Trophoblast cell (in vitro differentiated cells and primary cell): Measurements from ENCODE around the gene CELF4.

ENCODE experiments used
- DNase-seq, 2 donors: peaks; one replicate each; pipeline ENCODE4 v3.0.0-alpha.2; 2016
- H2AFZ ChIP-seq: 2 replicates; pipeline ENCODE4 v1.6.1; 2013; ENCODE audit warnings: low read length, moderate library complexity, mild to moderate bottlenecking; ENCODE audit not compliant: insufficient read depth, poor library complexity
- H2AK5ac ChIP-seq: 2 replicates; pipeline ENCODE4 v1.6.1; 2013; ENCODE audit warnings: mild to moderate bottlenecking, low read length
- H2BK120ac ChIP-seq: 2 replicates; pipeline ENCODE4 v1.6.1; 2013; ENCODE audit warnings: low read length, mild to moderate bottlenecking, moderate library complexity; ENCODE audit not compliant: insufficient read depth, poor library complexity
- H2BK12ac ChIP-seq: 2 replicates; pipeline ENCODE4 v1.6.1; 2013; ENCODE audit warnings: mild to moderate bottlenecking, low read length, moderate library complexity
- H2BK5ac ChIP-seq: 2 replicates; pipeline ENCODE4 v1.6.1; 2013; ENCODE audit warnings: low read length, low read depth, moderate library complexity, mild to moderate bottlenecking; ENCODE audit not compliant: poor library complexity
- H3K14ac ChIP-seq: 2 replicates; pipeline ENCODE4 v1.6.1; 2013; ENCODE audit warnings: mild to moderate bottlenecking, low read length
- H3K18ac ChIP-seq: 2 replicates; pipeline ENCODE4 v1.6.1; 2013; ENCODE audit warnings: mild to moderate bottlenecking, low read length
- H3K23ac ChIP-seq: 2 replicates; pipeline ENCODE4 v1.6.1; 2013; ENCODE audit warnings: low read length
- H3K27ac ChIP-seq: 2 replicates; pipeline ENCODE4 v1.5.1; 2013; ENCODE audit warnings: low read depth, mild to moderate bottlenecking, inconsistent platforms, low read length, moderate library complexity
- H3K27me3 ChIP-seq: 2 replicates; pipeline ENCODE4 v1.6.1; 2013; ENCODE audit warnings: inconsistent platforms, mild to moderate bottlenecking, low read length, moderate library complexity; ENCODE audit not compliant: insufficient read depth
- H3K36me3 ChIP-seq, 2 experiments: 1 replicate in 1 of 2; 2 replicates in 1 of 2; pipeline ENCODE4 v1.6.1; 2013; ENCODE audit warnings: low read length in 2 of 2, mild to moderate bottlenecking in 2 of 2, moderate library complexity in 1 of 2; ENCODE audit not compliant: insufficient read depth in 2 of 2, control insufficient read depth in 1 of 2
- H3K4ac ChIP-seq: 2 replicates; pipeline ENCODE4 v1.6.1; 2013; ENCODE audit warnings: low read depth, mild to moderate bottlenecking, low read length, moderate library complexity
- H3K4me1 ChIP-seq, 2 experiments: 1 replicate in 1 of 2; 2 replicates in 1 of 2; pipeline ENCODE4 v1.6.1; 2013; ENCODE audit warnings: low read length in 2 of 2, mild to moderate bottlenecking in 2 of 2, moderate library complexity in 1 of 2; ENCODE audit not compliant: insufficient read depth in 2 of 2, control insufficient read depth in 1 of 2
- H3K4me2 ChIP-seq: 2 replicates; pipeline ENCODE4 v1.6.1; 2013; ENCODE audit warnings: inconsistent platforms, mild to moderate bottlenecking, low read length, moderate library complexity
- H3K4me3 ChIP-seq: 2 replicates; pipeline ENCODE4 v1.5.1; 2013; ENCODE audit warnings: mild to moderate bottlenecking, low read depth, low read length, inconsistent platforms
- H3K79me1 ChIP-seq: one replicate; pipeline ENCODE4 v1.6.1; 2013; ENCODE audit warnings: low read length
- H3K79me2 ChIP-seq: 2 replicates; pipeline ENCODE4 v1.6.1; 2013; ENCODE audit warnings: low read length, mild to moderate bottlenecking; ENCODE audit not compliant: control insufficient read depth, insufficient read depth, poor library complexity
- H3K9ac ChIP-seq: 2 replicates; pipeline ENCODE4 v1.6.1; 2013; ENCODE audit warnings: mild to moderate bottlenecking, low read length
- H3K9me3 ChIP-seq: 2 replicates; pipeline ENCODE4 v1.6.1; 2013; ENCODE audit warnings: low read depth, mild to moderate bottlenecking, control low read depth, inconsistent platforms, low read length; ENCODE audit not compliant: insufficient read depth
- H4K12ac ChIP-seq: 2 replicates; pipeline ENCODE4 v1.6.1; 2013; ENCODE audit warnings: low read depth, mild to moderate bottlenecking, low read length, moderate library complexity
- H4K8ac ChIP-seq: 2 replicates; pipeline ENCODE4 v1.6.1; 2013; ENCODE audit warnings: low read depth, mild to moderate bottlenecking, low read length, moderate library complexity
- H4K91ac ChIP-seq: one replicate; pipeline ENCODE4 v1.6.1; 2013; ENCODE audit warnings: low read depth, mild to moderate bottlenecking, low read length, moderate library complexity
- WGBS: extraction: QIAGEN DNeasy Blood & Tissue Kit; methylation state at CpG from one replicate; pipeline ENCODE4 v1.1.7; 2013; ENCODE audit warnings: missing lambda C conversion rate; ENCODE audit not compliant: insufficient read length, insufficient coverage; ENCODE audit errors: extremely low coverage; 5-methylcytosine and 5-hydroxymethylcytosine counted together

Gene CELF4

GRCh38 chr18:37608876-37609275, 43.3 kb upstream of the CELF4 start:
- Histone ChIP-seq H3K79me2 (no peaks in the 10 kb centered on the region), H3K14ac (no peak overlapping the region), H3K23ac (no peak overlapping the region), H2BK12ac (no peak overlapping the region), H3K4me2 (no peak overlapping the region), H3K27me3 (no peaks in the 10 kb centered on the region), H2BK120ac (no peak overlapping the region), H4K91ac (no peak overlapping the region), H3K4ac (no peak overlapping the region), H4K8ac (no peak overlapping the region), H3K18ac (no peak overlapping the region), H4K12ac (no peak overlapping the region), H3K9me3 (no peaks in the 10 kb centered on the region), H2AFZ (no peak overlapping the region), H3K9ac (no peak overlapping the region), H3K4me3 (no peak overlapping the region), H2AK5ac (no peak overlapping the region), H3K4me1 (no peaks in the 10 kb centered on the region), H3K79me1 (no peaks in the 10 kb centered on the region), H3K27ac (no peak overlapping the region), H3K36me3 (no peaks in the 10 kb centered on the region), H2BK5ac (no peak overlapping the region)
- WGBS = no CpG with 5 or more reads among the region's 10 CpGs
- DNase-seq = no peak

GRCh38 chr18:37607281-37607680, 41.7 kb upstream of the CELF4 start:
- no peak overlapping the region for H3K27ac ChIP-seq
- H3K18ac ChIP-seq = no peak overlapping the region
- no peaks in the 10 kb centered on the region for H3K4me1 ChIP-seq
- no peaks in the 10 kb centered on the region for H3K27me3 ChIP-seq
- no peaks in the 10 kb centered on the region for H3K9me3 ChIP-seq
- WGBS = no CpG with 5 or more reads among the region's 11 CpGs
- H2BK12ac ChIP-seq = no peak overlapping the region
- no peak overlapping the region for H2AK5ac ChIP-seq
- H3K79me1 ChIP-seq = no peaks in the 10 kb centered on the region
- H3K4me3 ChIP-seq = no peak overlapping the region
- H3K79me2 ChIP-seq = no peaks in the 10 kb centered on the region
- no peaks in the 10 kb centered on the region for H3K36me3 ChIP-seq
- no peak overlapping the region for H2AFZ ChIP-seq
- H3K9ac ChIP-seq = no peak overlapping the region
- no peak overlapping the region for H4K12ac ChIP-seq
- no peak overlapping the region for H2BK120ac ChIP-seq
- no peak overlapping the region for H3K23ac ChIP-seq
- H3K14ac ChIP-seq = no peak overlapping the region
- no peak overlapping the region for H3K4me2 ChIP-seq
- no peak overlapping the region for H2BK5ac ChIP-seq
- no peak overlapping the region for H4K91ac ChIP-seq
- no peak overlapping the region for H4K8ac ChIP-seq
- DNase-seq = no peak
- no peak overlapping the region for H3K4ac ChIP-seq

GRCh38 chr18:37604032-37604431, 38.4 kb upstream of the CELF4 start:
- Histone ChIP-seq H3K18ac (no peak overlapping the region), H3K79me2 (no peaks in the 10 kb centered on the region), H2AFZ (no peak overlapping the region), H2BK12ac (no peak overlapping the region), H3K14ac (no peak overlapping the region), H3K4ac (no peak overlapping the region), H4K12ac (no peak overlapping the region), H3K4me3 (no peak overlapping the region), H2BK5ac (no peak overlapping the region), H3K4me1 (no peaks in the 10 kb centered on the region), H2BK120ac (no peak overlapping the region), H2AK5ac (no peak overlapping the region), H3K79me1 (no peaks in the 10 kb centered on the region), H4K8ac (no peak overlapping the region), H3K9me3 (no peaks in the 10 kb centered on the region), H3K27ac (no peak overlapping the region), H3K27me3 (no peaks in the 10 kb centered on the region), H3K9ac (peak overlapping the region; percentile 73), H3K36me3 (no peaks in the 10 kb centered on the region), H4K91ac (no peak overlapping the region), H3K23ac (no peak overlapping the region), H3K4me2 (no peak overlapping the region)
- no CpG with 5 or more reads among the region's 4 CpGs for WGBS
- DNase-seq = no peak

- H3K36me3 ChIP-seq = no peaks in the 10 kb centered on the region
- H3K27ac ChIP-seq = no peak overlapping the region
- WGBS = no CpG with 5 or more reads among the region's 19 CpGs
- no peak for DNase-seq
- H3K23ac ChIP-seq = no peak overlapping the region
- no peak overlapping the region for H2BK12ac ChIP-seq
- no peak overlapping the region for H2AFZ ChIP-seq
- no peaks in the 10 kb centered on the region for H3K4me1 ChIP-seq
- H4K8ac ChIP-seq = no peak overlapping the region
- H3K4me2 ChIP-seq = no peak overlapping the region
- no peaks in the 10 kb centered on the region for H3K27me3 ChIP-seq
- H4K91ac ChIP-seq = no peak overlapping the region
- no peak overlapping the region for H2BK120ac ChIP-seq
- no peak overlapping the region for H3K9ac ChIP-seq
- no peak overlapping the region for H3K4ac ChIP-seq
- no peak overlapping the region for H3K14ac ChIP-seq
- no peak overlapping the region for H3K4me3 ChIP-seq
- no peak overlapping the region for H2BK5ac ChIP-seq
- no peaks in the 10 kb centered on the region for H3K79me1 ChIP-seq
- no peaks in the 10 kb centered on the region for H3K9me3 ChIP-seq
- no peak overlapping the region for H2AK5ac ChIP-seq
- no peak overlapping the region for H4K12ac ChIP-seq
- no peak overlapping the region for H3K18ac ChIP-seq
- H3K79me2 ChIP-seq = no peaks in the 10 kb centered on the region
Measured at GRCh38 chr18:37598966-37599896, 33.6 kb upstream of the CELF4 start.
